Osteocyte (in vitro differentiated cells): ENCODE data around the gene DCUN1D1. TPM values are rescaled to one million over a fixed set of nuclear protein-coding genes. Genes with fewer than 3 reads are reported as not detected.

Experiments
- DNase-seq: peaks from one replicate; pipeline ENCODE4 v3.0.0; 2021; ENCODE audit warnings: mixed read lengths; ENCODE audit not compliant: unreplicated experiment; ENCODE audit errors: extremely low spot score
- H3K27ac Mint-ChIP-seq: one replicate; pipeline ENCODE4 v1.8.0; 2021; ENCODE audit warnings: mild to moderate bottlenecking, mixed read lengths; ENCODE audit not compliant: unreplicated experiment
- H3K27me3 Mint-ChIP-seq: one replicate; pipeline ENCODE4 v1.8.0; 2021; ENCODE audit warnings: mixed read lengths; ENCODE audit not compliant: unreplicated experiment
- H3K36me3 Mint-ChIP-seq: one replicate; pipeline ENCODE4 v1.8.0; 2021; ENCODE audit warnings: mixed read lengths; ENCODE audit not compliant: unreplicated experiment
- H3K4me1 Mint-ChIP-seq: one replicate; pipeline ENCODE4 v1.8.0; 2021; ENCODE audit warnings: mixed read lengths; ENCODE audit not compliant: unreplicated experiment
- H3K4me3 Mint-ChIP-seq: one replicate; pipeline ENCODE4 v1.8.0; 2021; ENCODE audit warnings: mild to moderate bottlenecking, moderate library complexity, mixed read lengths; ENCODE audit not compliant: unreplicated experiment
- H3K9me3 Mint-ChIP-seq: one replicate; pipeline ENCODE4 v1.8.0; 2021; ENCODE audit warnings: mixed read lengths; ENCODE audit not compliant: unreplicated experiment
- CTCF ChIP-seq: fragments of 200-600 bp; sonication (generic); IDR thresholded peaks from 2 replicates; pipeline ENCODE4 v1.5.0; 2021; ENCODE audit warnings: antibody characterized with exemption, mild to moderate bottlenecking, moderate library complexity
- total RNA-seq: library from RNA; stranded (reverse); gene quantifications from 2 replicates; pipeline ENCODE4 v1.2.1, GENCODE V29; 2021

Gene DCUN1D1
- total RNA-seq, 1 donor from 2014 or later, result 56.5 TPM

GRCh38 chr3:183018421-183019192 is 38.3 kb upstream of the DCUN1D1 start:
- Mint-ChIP-seq H3K4me3 (no peak overlapping the region), H3K27me3 (no peaks in the 10 kb centered on the region), H3K27ac (no peak overlapping the region), H3K4me1 (no peaks in the 10 kb centered on the region), H3K36me3 (peaks cover 33% of the 10 kb centered on the region), H3K9me3 (no peaks in the 10 kb centered on the region)
- DNase-seq, result no peak
- no peak for TF ChIP-seq CTCF

- no peak for DNase-seq
- TF ChIP-seq CTCF, result no peak
- no peaks in the 10 kb centered on the region for H3K4me1 Mint-ChIP-seq
- no peak overlapping the region for H3K27ac Mint-ChIP-seq
- H3K9me3 Mint-ChIP-seq, result no peaks in the 10 kb centered on the region
- no peaks in the 10 kb centered on the region for H3K27me3 Mint-ChIP-seq
- H3K4me3 Mint-ChIP-seq, result no peak overlapping the region
- H3K36me3 Mint-ChIP-seq, result peaks cover 26% of the 10 kb centered on the region
Measured at GRCh38 chr3:183015185-183015584, 34.8 kb upstream of the DCUN1D1 start.

GRCh38 chr3:183013856-183014255 is 33.5 kb upstream of the DCUN1D1 start:
- peaks cover 7% of the 10 kb centered on the region for H3K4me1 Mint-ChIP-seq
- H3K27ac Mint-ChIP-seq, result no peak overlapping the region
- DNase-seq, result no peak
- TF ChIP-seq CTCF, result no peak
- peaks cover 21% of the 10 kb centered on the region for H3K36me3 Mint-ChIP-seq
- H3K9me3 Mint-ChIP-seq, result no peaks in the 10 kb centered on the region
- H3K4me3 Mint-ChIP-seq, result no peak overlapping the region
- H3K27me3 Mint-ChIP-seq, result no peaks in the 10 kb centered on the region

- no peak overlapping the region for H3K27ac Mint-ChIP-seq
Measured at GRCh38 chr3:183013074-183013473, 32.7 kb upstream of the DCUN1D1 start.

More at GRCh38 chr3:183013074-183013473, 32.7 kb upstream of the DCUN1D1 start:
- no peaks in the 10 kb centered on the region for H3K27me3 Mint-ChIP-seq
- peaks cover 17% of the 10 kb centered on the region for H3K36me3 Mint-ChIP-seq
- H3K4me3 Mint-ChIP-seq, result no peak overlapping the region
- no peak for DNase-seq
- no peak for TF ChIP-seq CTCF
- H3K4me1 Mint-ChIP-seq, result peaks cover 11% of the 10 kb centered on the region
- H3K9me3 Mint-ChIP-seq, result no peaks in the 10 kb centered on the region
